WTC11 (cell line): ENCODE data around the gene CNTNAP2. TPM values are rescaled to one million over a fixed set of nuclear protein-coding genes. Genes with fewer than 3 reads are reported as not detected.

Source experiments
- ATAC-seq: fragments of 200-7000 bp; cut with Tn5 transposase; 2 replicates; pipeline ENCODE4 v1.10.0; 2021; ENCODE audit warnings: mild to moderate bottlenecking, moderate library complexity
- CTCF ChIA-PET: fragments of 300-600 bp; sonication (Branson Sonifier 250); formaldehyde crosslinking; loops from one replicate; lab custom pipeline; 2021; ENCODE audit warnings: antibody characterized with exemption; lab: Charles Lee
- POLR2A ChIA-PET: fragments of 350-600 bp; sonication (Branson Sonifier 250); formaldehyde crosslinking; loops from one replicate; lab custom pipeline; 2021; ENCODE audit warnings: antibody characterized with exemption; lab: Charles Lee
- DNase-seq: peaks from one replicate; pipeline ENCODE4 v3.0.0; 2021; ENCODE audit warnings: low spot score
- H3K27ac Mint-ChIP-seq: 2 replicates; pipeline ENCODE4 v1.8.0; 2021; ENCODE audit warnings: mixed read lengths
- H3K27me3 Mint-ChIP-seq: 2 replicates; pipeline ENCODE4 v1.8.0; 2021; ENCODE audit warnings: low read depth, mild to moderate bottlenecking, moderate library complexity, mixed read lengths
- H3K36me3 Mint-ChIP-seq: 2 replicates; pipeline ENCODE4 v1.8.0; 2021; ENCODE audit warnings: mixed read lengths
- H3K4me1 Mint-ChIP-seq: 2 replicates; pipeline ENCODE4 v1.8.0; 2022; ENCODE audit warnings: mixed read lengths
- H3K4me3 Mint-ChIP-seq: 2 replicates; pipeline ENCODE4 v1.8.0; 2021; ENCODE audit warnings: mild to moderate bottlenecking, moderate library complexity, mixed read lengths
- H3K9me3 Mint-ChIP-seq: 2 replicates; pipeline ENCODE4 v1.8.0; 2021; ENCODE audit warnings: mixed read lengths
- AFF4 ChIP-seq: sonication (generic); formaldehyde crosslinking; IDR thresholded peaks from 2 replicates; pipeline ENCODE4 v1.8.1; 2023; ENCODE audit warnings: mild to moderate bottlenecking, missing genetic modification reagents, borderline replicate concordance
- ATF1 ChIP-seq: sonication (generic); formaldehyde crosslinking; IDR thresholded peaks from 2 replicates; pipeline ENCODE4 v1.8.1; 2023; ENCODE audit warnings: mild to moderate bottlenecking, moderate library complexity, missing genetic modification reagents
- CBFB ChIP-seq: sonication (generic); formaldehyde crosslinking; IDR thresholded peaks from 2 replicates; pipeline ENCODE4 v1.8.1; 2022; ENCODE audit warnings: mild to moderate bottlenecking, low read depth, missing genetic modification reagents
- CREB1 ChIP-seq: sonication (generic); formaldehyde crosslinking; IDR thresholded peaks from 2 replicates; pipeline ENCODE4 v1.8.0; 2023; ENCODE audit warnings: mild to moderate bottlenecking, missing genetic modification reagents
- CTCF ChIP-seq: fragments of 200-600 bp; IDR thresholded peaks from 2 replicates; pipeline ENCODE4 v1.8.0; 2022; ENCODE audit warnings: antibody characterized with exemption
- E2F1 ChIP-seq: sonication (generic); formaldehyde crosslinking; IDR thresholded peaks from 2 replicates; pipeline ENCODE4 v1.8.0; 2022; ENCODE audit warnings: mild to moderate bottlenecking, missing genetic modification reagents
- EMX1 ChIP-seq: fragments of 250-450 bp; sonication (Bioruptor Pico); IDR thresholded peaks from 2 replicates; pipeline ENCODE4 v1.8.0; 2021; ENCODE audit warnings: mild to moderate bottlenecking
- MAX ChIP-seq: sonication (generic); formaldehyde crosslinking; IDR thresholded peaks from 2 replicates; pipeline ENCODE4 v1.8.0; 2022; ENCODE audit warnings: mild to moderate bottlenecking, missing genetic modification reagents
- MXD4 ChIP-seq: fragments of 250-450 bp; sonication (Bioruptor Pico); IDR thresholded peaks from 2 replicates; pipeline ENCODE4 v1.8.0; 2021; ENCODE audit warnings: mild to moderate bottlenecking, moderate library complexity, borderline replicate concordance
- NFE2L1 ChIP-seq: sonication (generic); formaldehyde crosslinking; IDR thresholded peaks from 2 replicates; pipeline ENCODE4 v1.8.1; 2023; ENCODE audit warnings: missing genetic modification reagents
- PREB ChIP-seq: sonication (generic); formaldehyde crosslinking; IDR thresholded peaks from 2 replicates; pipeline ENCODE4 v1.8.1; 2022; ENCODE audit warnings: mild to moderate bottlenecking, missing genetic modification reagents, moderate library complexity, borderline replicate concordance
- RELA ChIP-seq: sonication (generic); formaldehyde crosslinking; IDR thresholded peaks from 2 replicates; pipeline ENCODE4 v1.8.1; 2022; ENCODE audit warnings: missing genetic modification reagents, mild to moderate bottlenecking, borderline replicate concordance
- SP1 ChIP-seq: sonication (generic); formaldehyde crosslinking; conservative IDR thresholded peaks from 2 replicates; pipeline ENCODE4 v1.8.1; 2022; ENCODE audit warnings: missing genetic modification reagents
- TP53 ChIP-seq: sonication (generic); formaldehyde crosslinking; IDR thresholded peaks from 2 replicates; pipeline ENCODE4 v1.8.1; 2023; ENCODE audit warnings: mild to moderate bottlenecking, missing genetic modification reagents
- ZBTB21 ChIP-seq: sonication (generic); formaldehyde crosslinking; IDR thresholded peaks from 2 replicates; pipeline ENCODE4 v1.8.1; 2023; ENCODE audit warnings: mild to moderate bottlenecking, missing genetic modification reagents, borderline replicate concordance
- ZBTB43 ChIP-seq: sonication (generic); formaldehyde crosslinking; IDR thresholded peaks from 2 replicates; pipeline ENCODE4 v1.8.1; 2023; ENCODE audit warnings: mild to moderate bottlenecking, missing genetic modification reagents
- ZNF138 ChIP-seq: sonication (generic); formaldehyde crosslinking; conservative IDR thresholded peaks from 2 replicates; pipeline ENCODE4 v1.8.1; 2022; ENCODE audit warnings: mild to moderate bottlenecking, moderate library complexity, missing genetic modification reagents
- ZNF219 ChIP-seq: sonication (generic); formaldehyde crosslinking; IDR thresholded peaks from 2 replicates; pipeline ENCODE4 v1.8.0; 2023; ENCODE audit warnings: missing genetic modification reagents, mild to moderate bottlenecking, borderline replicate concordance
- ZNF396 ChIP-seq: fragments of 250-450 bp; sonication (Bioruptor Pico); IDR thresholded peaks from 2 replicates; pipeline ENCODE4 v1.8.0; 2021; ENCODE audit warnings: mild to moderate bottlenecking, moderate library complexity, borderline replicate concordance
- ZNF416 ChIP-seq: fragments of 250-450 bp; sonication (Bioruptor Pico); IDR thresholded peaks from 2 replicates; pipeline ENCODE4 v1.9.0; 2021; ENCODE audit warnings: mild to moderate bottlenecking, inconsistent platforms
- ZNF512 ChIP-seq: sonication (generic); formaldehyde crosslinking; IDR thresholded peaks from 2 replicates; pipeline ENCODE4 v1.8.1; 2022; ENCODE audit warnings: missing genetic modification reagents, borderline replicate concordance
- ZSCAN18 ChIP-seq: fragments of 250-450 bp; sonication (Bioruptor Pico); IDR thresholded peaks from 2 replicates; pipeline ENCODE4 v2.1.2; 2022; ENCODE audit warnings: mild to moderate bottlenecking, moderate library complexity
- total RNA-seq: library from RNA; stranded (reverse); gene quantifications from 3 replicates; pipeline ENCODE4 v1.2.3, GENCODE V29; 2021

The CNTNAP2 gene
- total RNA-seq, 1 experiment from 2014 or later, result 63.8 TPM

GRCh38 chr7:146503844-146504243 is 387.2 kb downstream of the CNTNAP2 start (continued):
- TF ChIP-seq ZSCAN18 (CRISPR knock-in tag), result no peak
- no peak for TF ChIP-seq EMX1 (CRISPR knock-in tag)
- no peak for TF ChIP-seq MXD4 (CRISPR knock-in tag)
- no peak for TF ChIP-seq RELA
- TF ChIP-seq ATF1, result no peak
- no peak for TF ChIP-seq CTCF
- no peak for TF ChIP-seq CBFB
- no peak for TF ChIP-seq ZNF396 (CRISPR knock-in tag)
- no peak for TF ChIP-seq ZNF416 (CRISPR knock-in tag)

GRCh38 chr7:146510088-146510680 is 393.6 kb downstream of the CNTNAP2 start:
- no peak for DNase-seq
- Mint-ChIP-seq H3K4me1 (no peaks in the 10 kb centered on the region), H3K27ac (no peak overlapping the region), H3K9me3 (peaks cover 88% of the 10 kb centered on the region), H3K4me3 (no peak overlapping the region), H3K27me3 (peaks cover 4% of the 10 kb centered on the region; the same call in 1 of the 2 replicates), H3K36me3 (peaks cover 30% of the 10 kb centered on the region)
- ChIA-PET CTCF (no interaction called here), POLR2A (no interaction called here)
- ATAC-seq, result no peak
- TF ChIP-seq SP1 (no peak), TP53 (CRISPR knock-in tag) (no peak)

GRCh38 chr7:146514304-146514703 is 397.7 kb downstream of the CNTNAP2 start:
- ChIA-PET CTCF (no interaction called here), POLR2A (no interaction called here)
- Mint-ChIP-seq H3K4me3 (no peak overlapping the region), H3K27ac (no peak overlapping the region), H3K9me3 (peaks cover 51% of the 10 kb centered on the region), H3K27me3 (peaks cover 4% of the 10 kb centered on the region; the same call in 1 of the 2 replicates), H3K36me3 (peaks cover 25% of the 10 kb centered on the region), H3K4me1 (peaks cover 8% of the 10 kb centered on the region)
- DNase-seq (no peak), ATAC-seq (no peak)
- TF ChIP-seq PREB (CRISPR knock-in tag), result no peak
- TF ChIP-seq MAX (CRISPR knock-in tag), result no peak
- TF ChIP-seq AFF4 (CRISPR knock-in tag), result no peak
- no peak for TF ChIP-seq NFE2L1 (CRISPR knock-in tag)
- TF ChIP-seq CREB1 (CRISPR knock-in tag), result no peak
- TF ChIP-seq ZNF219 (CRISPR knock-in tag), result no peak
- no peak for TF ChIP-seq E2F1 (CRISPR knock-in tag)
- no peak for TF ChIP-seq ZBTB43 (CRISPR knock-in tag)
- TF ChIP-seq ZNF138 (CRISPR knock-in tag), result no peak
- no peak for TF ChIP-seq ZBTB21 (CRISPR knock-in tag)
- no peak for TF ChIP-seq ZNF512
- TF ChIP-seq ZNF396 (CRISPR knock-in tag), result no peak
